Measurements from ENCODE around the gene CFAP161. TPM values are rescaled to one million over a fixed set of nuclear protein-coding genes. Genes with fewer than 3 reads are reported as not detected.

The CFAP161 gene
- total RNA-seq, 4 donors from 2014 or later = 6.6 TPM; not detected in 3

DNA sequence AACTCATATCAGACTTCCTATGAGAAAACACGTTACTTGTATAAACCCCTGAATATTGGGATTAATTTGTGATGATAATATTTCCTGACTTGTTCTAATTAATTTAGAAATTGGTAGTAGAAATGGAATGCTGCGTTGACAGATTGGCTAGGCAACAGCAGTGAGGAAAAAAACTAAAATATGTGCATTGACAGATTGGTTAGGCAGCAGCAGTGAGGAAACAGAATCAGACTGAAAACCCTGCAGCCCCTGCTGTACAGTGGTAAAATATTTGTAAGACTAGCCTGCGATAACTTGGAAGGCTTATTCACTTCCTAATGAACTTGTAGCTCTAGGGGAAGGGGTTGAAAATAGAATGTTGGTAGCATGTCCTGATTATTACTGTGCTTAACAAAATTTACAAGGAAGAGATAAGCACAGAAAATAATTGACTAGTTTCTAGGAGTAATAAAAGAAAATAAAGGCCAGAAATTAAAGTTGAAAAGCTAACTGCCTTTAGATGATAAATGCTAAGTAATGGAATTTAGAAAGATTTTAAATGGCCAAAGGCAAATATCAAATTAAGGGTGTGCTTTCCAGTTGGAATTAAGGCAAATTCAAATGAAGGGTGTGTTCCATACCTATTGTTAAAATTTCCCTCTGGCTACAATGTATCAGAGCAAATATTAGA is 32.7 kb downstream of the CFAP161 start:
- Histone ChIP-seq H3K9me3 (no peaks in the 10 kb centered on the region), H3K4me1 (no peaks in the 10 kb centered on the region), H3K27me3 (no peaks in the 10 kb centered on the region), H3K36me3 (no peaks in the 10 kb centered on the region), H3K4me3 (no peak overlapping the region), H3K27ac (no peak overlapping the region)
- no peak for DNase-seq
- TF ChIP-seq, protein P1, sequence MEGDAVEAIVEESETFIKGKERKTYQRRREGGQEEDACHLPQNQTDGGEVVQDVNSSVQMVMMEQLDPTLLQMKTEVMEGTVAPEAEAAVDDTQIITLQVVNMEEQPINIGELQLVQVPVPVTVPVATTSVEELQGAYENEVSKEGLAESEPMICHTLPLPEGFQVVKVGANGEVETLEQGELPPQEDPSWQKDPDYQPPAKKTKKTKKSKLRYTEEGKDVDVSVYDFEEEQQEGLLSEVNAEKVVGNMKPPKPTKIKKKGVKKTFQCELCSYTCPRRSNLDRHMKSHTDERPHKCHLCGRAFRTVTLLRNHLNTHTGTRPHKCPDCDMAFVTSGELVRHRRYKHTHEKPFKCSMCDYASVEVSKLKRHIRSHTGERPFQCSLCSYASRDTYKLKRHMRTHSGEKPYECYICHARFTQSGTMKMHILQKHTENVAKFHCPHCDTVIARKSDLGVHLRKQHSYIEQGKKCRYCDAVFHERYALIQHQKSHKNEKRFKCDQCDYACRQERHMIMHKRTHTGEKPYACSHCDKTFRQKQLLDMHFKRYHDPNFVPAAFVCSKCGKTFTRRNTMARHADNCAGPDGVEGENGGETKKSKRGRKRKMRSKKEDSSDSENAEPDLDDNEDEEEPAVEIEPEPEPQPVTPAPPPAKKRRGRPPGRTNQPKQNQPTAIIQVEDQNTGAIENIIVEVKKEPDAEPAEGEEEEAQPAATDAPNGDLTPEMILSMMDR (IDR thresholded peaks at IDR 0.05) = no peak
- no peak for TF ChIP-seq POLR2A (IDR thresholded peaks at IDR 0.05)

DNA sequence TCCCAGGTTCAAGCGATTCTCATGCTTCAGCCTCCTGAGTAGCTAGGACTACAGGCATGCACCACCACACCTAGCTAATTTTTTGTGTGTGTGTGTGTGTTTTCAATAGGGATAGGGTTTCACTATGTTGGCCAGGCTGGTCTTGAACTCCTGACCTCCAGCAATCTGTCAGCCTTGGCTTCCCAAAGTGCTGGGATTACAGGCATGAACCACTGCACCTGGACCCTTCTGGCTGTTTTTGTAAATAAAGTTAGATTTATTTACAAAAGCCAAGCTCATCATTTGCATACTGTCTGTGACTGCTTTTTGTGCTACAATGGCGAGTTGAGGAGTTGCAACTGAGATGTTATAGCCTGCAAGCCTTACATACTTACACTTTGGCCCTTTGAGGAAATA is 34.1 kb downstream of the CFAP161 start:
- Histone ChIP-seq H3K27ac (no peak overlapping the region), H3K27me3 (no peaks in the 10 kb centered on the region), H3K9me3 (no peaks in the 10 kb centered on the region), H3K4me1 (no peaks in the 10 kb centered on the region), H3K4me3 (no peak overlapping the region), H3K36me3 (no peaks in the 10 kb centered on the region)
- TF ChIP-seq, protein P1 (IDR thresholded peaks at IDR 0.05) = no peak
- no peak for TF ChIP-seq POLR2A (IDR thresholded peaks at IDR 0.05)
- no peak for DNase-seq

DNA sequence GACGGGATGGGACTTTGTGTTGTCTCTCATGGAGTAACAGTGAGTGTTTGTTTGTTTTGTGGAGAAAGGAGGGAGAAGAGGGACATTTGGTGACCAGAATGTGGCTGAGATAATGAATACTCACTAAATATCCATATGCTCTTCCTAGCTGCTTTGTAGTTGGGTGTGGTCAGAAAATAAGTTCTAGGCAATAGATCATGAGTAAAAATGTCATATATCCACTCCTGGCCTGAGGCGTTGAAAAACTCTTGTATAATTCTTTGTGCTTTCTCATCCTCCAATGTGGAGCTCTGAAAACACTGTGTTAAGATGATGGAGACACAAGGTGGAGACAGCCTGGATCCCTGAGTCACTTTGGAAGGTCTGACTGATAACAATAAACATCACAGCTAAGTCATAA is 34.6 kb downstream of the CFAP161 start:
- H3K4me1 ChIP-seq = no peaks in the 10 kb centered on the region
- no peak for DNase-seq
- no peaks in the 10 kb centered on the region for H3K9me3 ChIP-seq
- no peak overlapping the region for H3K4me3 ChIP-seq
- H3K36me3 ChIP-seq = no peaks in the 10 kb centered on the region
- TF ChIP-seq, protein P1 (IDR thresholded peaks at IDR 0.05) = no peak
- H3K27ac ChIP-seq = no peak overlapping the region
- no peaks in the 10 kb centered on the region for H3K27me3 ChIP-seq

DNA sequence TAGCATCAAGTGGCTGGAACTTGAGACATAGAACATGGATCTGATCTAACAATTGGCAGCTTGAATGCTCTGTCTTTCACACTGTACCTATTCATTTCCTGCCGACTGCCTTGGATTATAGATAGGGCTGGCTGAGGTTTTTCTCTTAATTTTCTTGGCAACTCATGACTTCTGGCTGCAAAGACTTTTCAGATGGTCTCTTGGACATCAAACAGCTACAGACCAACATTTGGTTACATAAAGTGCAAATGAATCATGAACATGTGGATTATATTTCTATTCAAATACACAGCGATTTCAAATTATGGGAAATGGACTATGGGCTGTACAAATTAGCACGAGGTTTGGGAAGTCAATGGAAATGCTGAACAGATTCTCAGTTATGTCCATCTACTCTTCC is 36.4 kb downstream of the CFAP161 start:
- Histone ChIP-seq H3K4me1 (no peaks in the 10 kb centered on the region), H3K36me3 (no peaks in the 10 kb centered on the region), H3K9me3 (no peaks in the 10 kb centered on the region), H3K27me3 (no peaks in the 10 kb centered on the region), H3K27ac (no peak overlapping the region), H3K4me3 (no peak overlapping the region)
- no peak for DNase-seq
- TF ChIP-seq, protein P1 (IDR thresholded peaks at IDR 0.05) = no peak
- TF ChIP-seq POLR2A (IDR thresholded peaks at IDR 0.05) = no peak

DNA sequence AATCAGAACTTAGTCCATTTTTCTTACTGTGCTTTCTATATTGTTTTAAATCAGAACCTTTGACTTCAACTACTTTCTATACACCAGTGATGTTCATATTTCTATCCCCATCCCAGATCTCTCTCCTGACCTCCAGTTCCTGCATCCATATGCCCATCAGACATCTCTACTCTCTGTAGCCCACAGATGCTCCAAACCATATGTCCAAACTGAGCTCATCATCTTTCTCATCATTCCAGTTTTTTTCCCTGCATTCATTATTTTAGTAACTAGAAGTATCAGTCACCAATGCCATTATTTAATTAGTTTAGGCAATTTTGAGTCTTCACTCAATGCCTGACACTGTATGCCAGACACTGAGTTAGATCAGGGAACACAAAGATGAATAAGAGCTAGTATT is 37.2 kb downstream of the CFAP161 start:
- TF ChIP-seq, protein P1 (IDR thresholded peaks at IDR 0.05) = no peak
- TF ChIP-seq POLR2A (IDR thresholded peaks at IDR 0.05) = no peak

More for the DNA sequence above, 37.2 kb downstream of the CFAP161 start:
- Histone ChIP-seq H3K27ac (no peak overlapping the region), H3K4me3 (no peak overlapping the region), H3K27me3 (no peaks in the 10 kb centered on the region), H3K9me3 (no peaks in the 10 kb centered on the region), H3K36me3 (no peaks in the 10 kb centered on the region), H3K4me1 (no peaks in the 10 kb centered on the region)
- DNase-seq = no peak

All from Peyer's patch (tissue), 4 donors.